ENCODE results near the gene ALDH4A1.
"Not testable (repeated sequence)": the region's sequence is repeated elsewhere in the genome, so short reads cannot be mapped to it uniquely, and the experiment has no call there.

The ALDH4A1 gene

DNA sequence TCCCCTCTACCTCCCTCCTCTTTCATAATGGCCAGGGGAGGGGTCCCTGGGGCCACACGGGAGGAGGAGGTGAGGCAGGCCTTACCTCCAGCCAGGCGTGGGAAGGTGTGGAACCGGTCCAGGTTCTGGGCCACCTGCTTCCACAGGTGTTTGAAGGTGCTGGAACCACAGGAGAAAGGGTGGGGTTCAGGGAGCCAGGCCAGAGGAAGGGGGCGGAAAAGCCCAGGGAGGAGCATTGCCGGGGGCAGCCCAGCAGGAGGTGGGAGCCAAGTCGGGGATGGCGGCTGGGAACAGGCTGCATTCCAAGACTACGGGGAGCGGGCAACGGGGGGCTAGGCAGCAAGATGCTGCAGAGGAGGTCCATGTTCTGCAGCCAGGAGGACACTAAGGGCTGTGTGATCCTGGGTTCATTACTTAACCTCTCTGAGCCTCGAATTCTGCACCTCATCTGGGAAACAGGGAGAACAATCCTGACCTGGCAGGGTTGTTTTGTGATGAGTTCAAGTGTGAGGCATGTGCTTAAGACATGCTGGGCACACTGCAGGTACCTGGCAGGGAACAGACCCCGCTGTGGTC, 23.1 kb downstream of the ALDH4A1 start:
- no peak for DNase-seq (ENCODE audit: low read depth)

DNA sequence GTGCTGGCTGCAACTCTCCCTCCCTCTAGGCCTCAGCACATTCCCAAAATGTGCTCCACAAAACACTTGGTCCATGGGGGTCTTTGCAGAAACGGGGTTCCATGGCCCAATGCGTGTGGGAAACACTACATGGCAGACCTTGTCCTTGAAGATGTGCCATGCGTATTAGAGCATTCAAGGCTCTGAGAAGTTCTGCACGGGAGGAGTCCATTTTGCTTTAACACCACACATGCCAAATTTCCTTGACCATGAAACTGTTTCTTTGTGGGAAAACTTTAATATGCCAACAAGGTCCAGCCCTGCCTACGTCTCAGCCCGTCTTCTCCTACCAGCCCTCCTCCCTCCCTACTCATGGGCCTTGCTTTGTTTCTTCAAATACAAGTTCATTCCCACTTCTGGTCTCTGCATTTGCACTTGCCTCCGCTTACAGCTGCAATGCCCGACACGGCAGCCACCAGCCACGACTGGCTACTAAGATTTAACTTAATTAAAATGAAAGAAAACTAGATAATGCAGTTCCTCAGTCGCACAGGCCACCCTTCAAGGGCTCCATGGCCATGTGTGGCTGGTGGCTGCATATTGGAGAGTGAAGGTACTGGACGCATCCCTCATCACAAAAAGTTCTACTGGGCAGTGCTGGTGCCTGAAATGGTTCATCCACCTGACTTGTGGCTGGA, 23.7 kb downstream of the ALDH4A1 start:
- no peak for DNase-seq (ENCODE audit: low read depth)

DNA sequence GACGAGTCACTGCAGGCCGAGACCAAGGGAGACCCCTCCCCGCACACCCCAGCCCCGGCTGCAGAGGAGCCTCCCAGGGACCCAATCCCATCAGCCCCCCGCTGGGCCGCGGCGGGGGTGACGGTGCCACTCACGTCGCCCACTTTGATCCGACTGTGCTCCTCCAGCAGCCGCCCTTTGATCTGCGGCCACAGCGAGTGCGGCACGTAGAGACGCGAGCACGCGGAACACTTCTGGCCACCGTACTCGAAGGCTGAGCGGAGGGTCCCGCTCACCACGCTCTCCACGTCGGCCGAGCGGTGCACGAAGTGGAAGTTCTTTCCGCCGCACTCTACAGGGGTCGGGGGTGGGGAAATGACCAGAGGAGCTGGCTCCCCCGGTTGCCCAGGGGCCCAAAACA, 25.1 kb downstream of the ALDH4A1 start:
- no peak for DNase-seq (ENCODE audit: low read depth)

DNA sequence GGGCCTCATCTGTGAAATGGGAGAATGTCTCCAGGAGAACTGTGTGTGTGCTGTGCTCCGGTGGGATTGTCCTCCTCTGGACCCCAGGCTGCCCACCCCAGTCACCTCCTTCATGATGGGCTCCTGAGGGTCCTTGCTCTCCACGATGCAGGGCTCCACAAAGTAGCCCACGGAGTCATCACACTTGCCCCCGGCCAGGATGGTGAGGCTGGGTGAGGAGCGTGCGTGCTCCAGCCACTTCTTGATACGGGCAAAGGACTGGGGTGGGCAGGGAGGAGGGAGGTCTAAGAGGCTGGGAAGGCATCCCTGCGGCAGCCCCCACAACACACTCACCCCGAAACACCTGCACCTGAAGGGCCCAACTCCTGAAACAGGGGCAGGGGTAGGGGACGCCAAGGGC, 26.1 kb downstream of the ALDH4A1 start:
- no peak for DNase-seq (ENCODE audit: low read depth)

DNA sequence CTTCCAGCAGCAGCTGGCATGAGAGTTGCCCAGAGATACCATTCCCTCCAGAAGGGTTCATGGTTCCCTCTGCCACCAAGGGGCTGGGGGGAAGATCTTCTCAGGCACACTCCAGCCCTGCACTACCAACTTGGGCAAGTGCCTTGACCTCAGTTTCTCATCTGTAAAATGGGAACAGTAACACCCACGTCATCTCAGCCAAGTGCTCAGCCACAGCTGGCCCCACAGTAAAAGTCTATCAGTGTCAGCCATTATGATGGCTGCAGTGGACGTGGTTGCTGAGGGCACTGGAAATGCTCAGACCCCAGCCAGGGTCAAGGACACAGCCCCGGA, 26.6 kb downstream of the ALDH4A1 start:
- DNase-seq (ENCODE audit: low read depth), result no peak

DNA sequence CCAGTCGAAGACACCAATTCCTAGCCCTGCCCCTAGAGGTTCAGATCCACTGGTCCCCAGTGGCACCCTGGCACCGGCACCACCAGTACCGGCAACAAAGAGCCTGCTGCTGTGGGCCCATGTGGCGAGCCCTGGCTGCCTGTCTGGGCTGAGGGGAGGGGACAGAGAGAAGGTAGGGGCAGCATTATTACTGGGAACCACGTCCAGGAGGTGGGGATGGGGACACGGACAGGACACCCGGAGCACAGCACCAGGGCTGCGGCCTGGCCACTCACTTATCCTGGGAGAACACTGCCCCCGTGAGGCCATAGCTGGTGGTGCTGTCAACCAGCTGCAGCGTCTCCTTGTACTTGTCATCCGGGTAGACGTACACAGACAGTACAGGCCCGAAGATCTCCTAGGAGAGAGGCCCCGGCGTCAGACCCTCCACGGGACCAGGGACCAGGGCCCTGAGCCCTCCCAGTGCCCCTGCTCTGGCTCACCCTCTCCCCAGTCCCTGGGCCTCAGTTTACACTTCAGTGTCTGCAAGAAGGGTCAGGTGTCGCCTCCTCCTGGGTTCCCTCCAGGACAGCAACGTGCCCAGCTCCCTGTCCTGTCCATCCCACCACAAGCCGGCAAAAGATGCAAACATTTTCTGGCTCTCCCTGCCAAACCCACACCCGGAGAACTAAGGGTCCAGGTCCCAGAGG, 27.1 kb downstream of the ALDH4A1 start:
- DNase-seq (ENCODE audit: low read depth), result peak; percentile 77

DNA sequence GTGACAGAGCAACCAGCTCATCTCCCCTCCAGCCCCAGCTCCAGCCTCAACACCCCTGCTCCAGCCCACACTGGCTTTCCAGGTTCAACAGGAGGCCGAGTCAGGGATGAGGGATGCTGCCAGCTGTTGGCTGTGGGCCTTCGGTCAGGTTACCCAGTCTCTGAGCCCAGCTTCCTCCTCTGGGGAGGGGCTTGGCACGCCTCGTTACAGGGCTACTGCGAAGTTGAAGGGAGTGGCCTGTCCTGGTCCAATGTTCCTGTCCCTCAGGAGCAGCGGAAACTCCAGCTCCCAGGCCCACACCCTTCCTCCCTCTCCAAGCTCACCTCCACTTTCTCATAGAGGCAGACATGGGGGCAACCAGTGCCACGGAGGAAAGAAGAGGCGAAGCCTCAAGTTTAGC, 27.8 kb downstream of the ALDH4A1 start:
- DNase-seq (ENCODE audit: low read depth), result no peak

DNA sequence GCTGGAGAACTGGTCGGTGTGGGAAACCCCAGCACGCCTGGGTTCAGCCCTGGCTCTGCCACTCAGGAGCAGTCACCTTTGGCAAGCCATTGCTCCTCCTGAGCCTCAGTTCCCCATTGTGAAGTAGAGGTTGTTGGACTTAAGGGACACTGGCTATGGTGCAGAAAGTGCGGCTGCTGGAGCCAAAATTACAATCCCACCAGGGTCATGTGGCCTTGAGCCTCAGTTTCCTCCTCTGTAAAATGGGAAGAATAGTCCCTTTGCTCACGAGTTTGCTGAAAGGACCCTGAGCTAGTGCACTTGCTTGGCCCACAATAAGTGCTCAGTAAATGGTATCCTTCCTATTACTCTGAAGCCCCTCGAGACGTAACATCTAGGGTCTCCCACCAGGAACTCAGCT, 28.3 kb downstream of the ALDH4A1 start:
- no peak for DNase-seq (ENCODE audit: low read depth)

DNA sequence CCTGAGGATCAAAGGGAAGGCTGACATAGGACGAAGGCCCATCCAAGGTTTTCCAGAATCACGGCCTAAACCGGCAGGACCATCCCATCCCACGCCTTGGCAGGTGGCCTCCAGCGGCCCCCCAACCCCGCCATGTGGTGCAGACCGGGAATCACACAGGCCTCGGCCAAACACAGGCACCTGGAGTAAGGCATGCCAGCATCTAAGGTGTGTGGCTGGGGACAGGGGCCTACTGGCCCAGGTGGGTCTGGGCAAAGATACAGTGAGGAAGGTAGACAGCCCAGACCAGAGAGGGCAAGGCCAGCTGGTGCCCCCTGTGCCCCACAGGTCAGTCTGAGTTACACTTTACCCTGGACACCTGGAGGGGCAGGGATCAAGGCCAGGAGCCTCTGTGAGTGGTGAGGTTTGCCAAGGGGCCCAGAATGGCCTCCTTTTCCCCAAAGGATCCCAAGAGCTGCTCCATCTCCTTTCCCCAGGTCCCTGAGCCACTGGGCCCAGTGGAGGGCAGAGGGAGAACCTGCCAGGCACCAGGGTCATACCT, 30.2 kb downstream of the ALDH4A1 start:
- no peak for DNase-seq (ENCODE audit: low read depth)

DNA sequence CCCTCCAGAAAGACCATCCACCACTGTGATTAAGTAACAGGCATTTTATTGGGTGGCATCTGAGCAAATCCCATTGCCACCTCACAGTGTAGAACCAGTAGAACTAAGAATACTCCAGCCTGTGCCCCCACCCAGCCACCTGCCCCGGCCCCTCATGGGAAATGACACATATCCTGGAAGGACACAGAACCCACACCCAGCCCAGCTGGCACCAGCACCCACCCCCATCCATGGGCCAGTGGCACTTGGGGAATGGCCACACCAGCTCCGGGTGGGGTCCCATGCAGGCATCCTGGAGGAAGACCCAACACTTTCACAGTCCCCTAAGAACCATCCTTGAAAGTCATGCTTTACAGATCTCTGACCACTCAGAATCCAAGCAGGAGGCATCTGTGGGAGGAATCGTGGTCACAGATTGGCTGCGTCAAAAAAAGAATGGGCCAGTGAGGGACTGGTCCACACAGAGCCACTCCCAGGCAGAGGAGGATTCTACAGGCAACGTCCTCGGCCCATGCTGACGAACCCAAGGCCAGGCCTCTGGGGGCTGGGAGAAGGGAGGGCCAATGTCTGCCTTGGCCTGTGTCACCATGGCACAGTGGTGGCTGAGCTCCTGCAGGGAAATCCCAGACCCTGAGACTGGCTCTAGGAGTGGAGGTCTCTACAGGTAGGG, 30.8 kb downstream of the ALDH4A1 start:
- DNase-seq (ENCODE audit: low read depth), result no peak

DNA sequence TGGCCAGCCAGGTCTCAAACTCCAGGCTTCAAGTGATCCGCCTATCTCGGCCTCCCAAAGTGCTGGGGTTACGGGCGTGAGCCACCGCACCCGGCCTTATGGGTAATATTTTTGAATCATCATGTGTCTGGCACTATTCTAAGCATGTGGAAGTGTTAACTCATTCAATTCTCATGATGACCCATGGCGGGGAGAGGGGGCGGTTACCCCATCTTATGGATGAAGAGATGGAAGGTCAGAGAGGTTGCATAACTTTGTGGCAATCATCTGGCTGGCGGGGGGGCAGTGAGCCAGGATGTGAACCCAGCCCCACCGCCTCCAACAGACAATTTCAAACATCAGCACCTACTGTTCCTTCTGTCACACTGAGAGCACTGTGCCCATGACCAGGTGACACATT, 31.4 kb downstream of the ALDH4A1 start:
- no peak for DNase-seq (ENCODE audit: low read depth)

DNA sequence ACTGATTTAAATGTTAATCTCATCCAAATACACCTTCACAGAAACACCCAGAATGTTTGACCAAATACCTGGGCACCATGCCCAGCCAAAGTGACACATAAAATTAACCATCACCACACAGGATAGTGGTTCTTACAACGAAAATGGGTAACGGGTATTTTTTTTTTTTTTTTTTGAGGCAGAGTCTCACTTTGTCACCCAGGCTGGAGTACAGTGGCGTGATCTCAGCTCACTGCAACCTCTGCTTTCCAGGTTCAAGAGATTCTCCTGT, 31.8 kb downstream of the ALDH4A1 start:
- not testable (repeated sequence) for DNase-seq (ENCODE audit: low read depth)

DNA sequence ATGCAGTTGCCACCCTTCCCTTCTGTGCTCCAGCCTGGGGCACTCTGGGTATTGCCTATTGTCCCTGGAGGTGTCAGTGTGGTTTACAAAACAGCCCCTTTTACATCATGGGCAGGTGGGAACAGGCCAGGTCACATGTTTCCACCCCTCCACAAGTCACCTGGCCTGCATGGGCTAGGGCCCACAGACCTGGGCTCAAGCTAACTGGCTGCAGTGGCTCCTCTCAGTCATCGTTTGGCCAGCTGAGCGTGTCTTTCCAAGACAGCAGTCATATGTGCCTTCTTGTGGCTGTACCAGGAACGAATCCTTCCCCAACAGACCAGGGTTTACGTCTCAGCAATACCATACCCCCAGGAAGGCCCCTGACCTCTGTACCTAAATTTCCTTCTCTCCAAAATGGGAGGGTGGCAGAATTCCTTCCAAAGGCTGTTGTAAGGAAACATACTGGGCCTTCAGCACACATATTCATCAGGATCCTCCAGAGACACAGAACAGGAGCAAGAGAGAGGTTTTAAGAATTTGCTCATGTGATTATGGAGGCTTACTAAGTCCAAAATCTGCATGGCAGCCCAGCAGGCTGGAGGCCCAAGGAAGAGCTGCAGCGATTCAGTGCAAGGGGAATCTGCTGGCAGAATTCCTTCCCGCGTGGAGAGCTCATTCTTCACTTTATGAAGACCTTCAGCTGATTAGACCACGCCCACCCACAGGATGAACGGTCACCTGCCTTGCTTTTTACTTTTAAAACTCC, 32.3 kb downstream of the ALDH4A1 start:
- no peak for DNase-seq (ENCODE audit: low read depth)

DNA sequence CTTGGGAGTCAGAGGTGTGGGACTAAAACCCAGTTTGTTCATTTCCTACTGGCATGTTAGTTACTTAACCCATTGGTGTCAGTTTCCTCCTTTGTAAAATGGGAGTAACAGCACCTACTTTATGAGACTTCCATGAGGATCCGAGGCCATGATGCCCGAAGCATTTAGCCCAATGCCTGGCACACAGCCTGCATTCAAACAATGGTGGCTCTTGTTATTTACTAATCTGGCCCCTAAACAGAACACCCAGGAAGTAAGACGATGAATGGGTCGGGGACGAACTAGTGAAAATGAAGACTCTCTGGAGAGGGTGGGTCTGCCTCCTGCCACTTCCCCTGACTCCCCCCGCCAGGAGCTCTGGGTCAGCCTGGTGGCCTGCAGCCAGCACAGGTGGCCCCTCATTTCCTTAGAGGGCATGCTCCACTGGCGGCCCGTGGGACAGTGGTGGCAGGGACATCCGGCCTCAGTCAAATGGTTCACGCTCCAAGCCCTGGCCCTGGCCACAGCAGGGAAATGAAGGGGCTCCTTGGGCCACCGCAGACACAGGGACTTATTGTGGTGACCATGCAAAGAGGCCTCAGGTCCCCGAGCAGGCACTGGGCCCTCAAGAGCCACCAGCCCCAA, 33.4 kb downstream of the ALDH4A1 start:
- no peak for DNase-seq (ENCODE audit: low read depth)

DNA sequence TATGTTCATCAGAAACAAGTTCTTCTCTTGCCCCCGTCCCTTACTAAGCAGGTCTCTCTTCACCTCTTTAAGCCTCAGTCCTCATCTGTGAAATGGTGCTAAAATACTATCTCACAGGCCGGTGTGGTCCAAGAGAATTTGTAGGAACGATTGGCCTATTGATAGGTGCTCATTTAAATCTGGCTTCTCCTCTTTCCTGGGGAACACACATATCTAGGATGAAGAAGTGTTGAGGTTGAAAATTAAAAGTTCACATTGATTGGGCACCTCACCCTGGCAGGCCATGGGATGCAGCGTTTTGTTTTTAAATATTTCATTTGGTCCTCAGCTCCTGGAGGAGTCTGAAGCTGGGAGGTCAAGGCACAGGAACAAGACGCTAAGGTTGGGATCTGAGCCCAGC, 34.0 kb downstream of the ALDH4A1 start:
- DNase-seq (ENCODE audit: low read depth), result no peak

DNA sequence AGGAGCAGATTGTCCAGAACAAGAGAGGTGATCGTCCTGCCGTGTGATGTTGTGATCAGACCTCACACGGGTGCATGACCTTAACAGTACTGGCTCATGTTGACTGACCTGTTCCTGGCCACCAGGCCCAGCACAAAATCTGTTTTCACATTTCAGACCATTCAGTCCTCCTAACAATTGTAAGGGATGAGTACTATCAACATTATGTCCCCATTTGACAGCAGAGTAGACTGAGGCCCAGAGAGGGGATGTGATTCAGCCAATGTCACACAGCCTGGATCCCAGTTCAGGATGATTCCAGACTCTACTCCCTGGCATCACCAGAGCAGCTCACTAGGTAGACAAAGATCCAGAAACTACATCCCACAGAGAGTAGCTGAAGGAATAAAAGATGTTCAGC, 35.5 kb downstream of the ALDH4A1 start:
- no peak for DNase-seq (ENCODE audit: low read depth)

DNA sequence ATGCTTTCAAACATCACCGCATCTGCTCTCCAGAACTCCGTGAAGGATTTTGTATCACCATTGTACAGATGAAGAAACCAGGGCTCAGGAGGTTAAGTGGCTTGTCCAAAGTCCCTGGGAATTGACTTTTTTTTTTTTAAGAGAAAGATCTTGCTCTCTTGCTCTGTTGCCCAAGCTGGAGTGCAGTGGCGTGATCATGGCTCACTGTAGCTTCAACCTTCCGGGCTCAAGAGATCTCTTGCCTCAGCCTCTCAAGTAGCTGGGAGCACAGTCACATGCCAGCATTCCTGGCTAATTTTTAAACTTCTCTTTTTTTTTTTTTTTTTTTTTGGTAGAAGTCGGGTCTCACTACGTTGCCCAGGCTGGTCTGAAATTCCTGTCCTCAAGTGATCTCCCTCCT, 36.0 kb downstream of the ALDH4A1 start:
- no peak for DNase-seq (ENCODE audit: low read depth)

DNA sequence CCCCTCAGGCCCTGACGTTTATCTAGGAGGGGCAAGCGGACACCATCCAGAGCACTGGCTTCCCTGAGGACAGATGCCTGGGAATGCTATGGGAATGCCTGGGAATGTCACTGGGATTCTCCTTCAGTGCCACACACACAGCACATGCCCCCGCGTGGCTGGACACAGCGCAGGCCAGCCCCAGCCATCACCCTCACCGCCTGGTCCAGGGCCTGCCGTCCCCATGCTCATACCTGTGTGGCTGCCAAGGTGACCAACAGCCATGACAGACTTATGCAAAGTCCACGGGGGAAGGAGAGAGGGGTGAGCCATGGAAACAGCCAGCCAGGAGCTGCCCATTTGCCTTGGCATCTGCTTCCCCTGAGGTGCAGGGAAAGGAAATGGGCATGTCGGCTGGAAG, 37.2 kb downstream of the ALDH4A1 start:
- DNase-seq (ENCODE audit: low read depth), result no peak

DNA sequence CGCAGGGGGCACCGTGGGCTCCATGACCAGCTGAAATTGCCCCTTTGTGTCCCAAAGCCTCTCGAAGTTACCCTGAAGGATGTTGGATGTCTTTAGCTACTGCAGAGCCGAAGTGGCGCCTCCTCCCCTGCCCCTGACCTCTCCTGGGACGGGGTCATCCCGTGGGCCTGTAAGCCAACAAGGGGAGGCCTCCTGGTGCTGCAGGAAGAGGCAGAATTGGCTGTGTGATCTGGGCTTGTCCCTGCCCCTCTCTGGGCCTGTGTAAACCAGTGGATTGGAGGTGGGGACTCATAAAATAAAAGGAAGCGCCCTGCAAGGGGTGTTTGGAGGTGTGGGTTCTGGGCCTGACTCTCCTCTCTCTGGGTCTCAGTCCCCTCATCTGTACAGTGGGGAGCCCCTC, 40.8 kb downstream of the ALDH4A1 start:
- no peak for DNase-seq (ENCODE audit: low read depth)

DNA sequence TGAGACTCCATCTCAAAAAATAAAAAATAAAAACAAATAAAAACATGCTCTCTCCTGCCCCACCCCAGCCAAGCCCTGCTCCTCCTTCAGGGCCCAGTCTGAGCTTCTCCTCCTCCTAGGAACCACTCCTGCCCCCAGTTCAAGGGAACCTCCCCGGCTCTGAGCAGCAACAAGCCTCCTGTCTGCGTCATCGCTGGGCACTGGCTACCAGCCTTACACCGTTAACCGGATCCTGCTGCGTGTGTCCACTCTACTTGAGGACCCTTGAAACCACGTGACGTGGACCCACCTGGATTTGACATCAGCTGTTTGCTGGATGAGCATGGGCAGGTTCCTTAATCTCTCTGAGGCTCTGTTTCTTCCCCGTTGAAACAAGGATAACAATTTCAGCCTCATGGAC, 41.3 kb downstream of the ALDH4A1 start:
- no peak for DNase-seq (ENCODE audit: low read depth)

DNA sequence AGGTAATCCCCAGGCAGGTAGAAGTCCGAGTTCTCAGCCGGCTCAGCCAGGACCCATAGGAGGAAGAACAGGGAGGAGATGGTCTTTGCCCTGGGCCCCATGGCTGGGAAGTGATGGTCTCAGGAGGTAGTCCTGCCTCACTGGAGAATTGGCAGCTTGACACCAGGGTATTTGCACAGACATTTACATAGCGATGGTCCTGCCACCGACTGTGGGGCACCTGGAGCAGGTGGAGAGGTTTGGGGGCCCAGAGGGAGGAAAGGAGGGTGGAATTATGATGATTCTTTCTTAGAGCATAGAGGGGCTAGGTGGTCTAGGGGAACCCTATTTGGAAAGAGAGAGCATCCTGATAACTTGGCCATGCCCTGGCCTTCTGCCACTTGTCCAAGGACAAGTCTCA, 42.8 kb downstream of the ALDH4A1 start, which contains the start of gene TAS1R2:
TAS1R2 (minus strand) TSS at position 101 of the 400 bp plus-strand sequence; CDS start at position 101, 0 bp downstream.
- no peak for DNase-seq (ENCODE audit: low read depth)
